Stimulated activated CD8-positive, alpha-beta memory T cell treated with anti-CD3 and anti-CD28 coated beads, Interleukin-7, amount 100 ng/mL, for 48 hours (primary cell): Measurements from ENCODE around the gene NHEJ1.

Source experiments
- DNase-seq, 2 donors: peaks; one replicate each; pipeline ENCODE4 v3.0.0-alpha.2; 2020; ENCODE audit warnings: low read depth in 1 of 2; ENCODE audit errors: extremely low read depth in 1 of 2

NHEJ1 gene

GRCh38 chr2:219183151-219183772 lies 22.6 kb upstream of the NHEJ1 start:
- no peak for DNase-seq

GRCh38 chr2:219182331-219183150 lies 21.9 kb upstream of the NHEJ1 start:
- DNase-seq = no peak

DNA sequence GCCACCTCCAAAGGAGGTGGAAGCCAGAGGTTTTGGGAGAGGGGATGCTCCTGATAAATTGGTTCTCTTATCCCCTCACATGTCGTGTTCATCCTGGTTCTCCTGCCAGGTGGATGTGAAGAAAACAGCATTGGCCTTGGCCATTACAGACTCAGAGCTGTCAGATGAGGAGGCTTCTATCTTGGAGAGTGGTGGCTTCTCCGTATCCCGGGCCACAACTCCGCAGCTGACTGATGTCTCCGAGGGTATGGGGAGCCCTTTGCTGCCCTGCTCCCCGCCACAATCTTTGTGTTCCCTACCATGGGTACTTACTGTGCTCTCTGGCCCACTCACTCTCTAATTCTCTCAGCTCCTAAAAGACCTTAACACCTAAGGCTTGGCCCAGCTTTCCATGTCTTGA lies 20.9 kb upstream of the NHEJ1 start:
- no peak for DNase-seq

DNA sequence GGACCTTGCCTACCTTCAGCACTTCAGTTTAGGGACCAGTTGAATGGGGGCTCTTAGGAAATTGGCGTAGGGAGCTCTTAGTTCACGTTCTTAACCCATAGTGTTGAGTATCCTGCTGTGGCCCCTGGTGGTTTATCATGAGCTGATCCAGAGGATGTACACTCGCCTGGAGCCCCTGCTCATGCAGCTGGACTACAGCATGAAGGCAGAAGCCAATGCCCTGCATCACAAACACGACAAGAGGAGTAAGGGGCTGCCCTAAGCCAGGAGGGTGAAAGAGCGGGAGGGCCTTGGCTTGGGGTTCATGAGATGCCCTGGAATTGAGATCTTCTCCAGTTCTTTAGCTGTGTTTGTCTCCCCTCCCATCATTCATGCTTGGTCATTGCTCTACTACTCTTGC lies 20.3 kb upstream of the NHEJ1 start:
- DNase-seq = no peak

GRCh38 chr2:219179601-219180465 lies 19.2 kb upstream of the NHEJ1 start:
- no peak for DNase-seq

GRCh38 chr2:219178377-219179175 lies 18.0 kb upstream of the NHEJ1 start:
- DNase-seq = no peak

GRCh38 chr2:219177552-219178376 lies 17.1 kb upstream of the NHEJ1 start, which contains the start of gene RETREG2:
Gene RETREG2 (plus strand): TSS chr2:219178275. CDS start chr2:219178353, 78 bp downstream.
- peak in 1 of 2 donors; percentile 61 for DNase-seq

GRCh38 chr2:219176818-219177551 lies 16.4 kb upstream of the NHEJ1 start, which contains the start of gene CNPPD1:
Gene CNPPD1 (minus strand): TSS chr2:219176925. CDS start chr2:219176828, 97 bp downstream.
- DNase-seq = peak; percentile 78 to 81

GRCh38 chr2:219175928-219176817 lies 15.6 kb upstream of the NHEJ1 start:
- DNase-seq = no peak

- DNase-seq = no peak
Observed at GRCh38 chr2:219175486-219175885, 14.9 kb upstream of the NHEJ1 start.

- DNase-seq = no peak
Observed at GRCh38 chr2:219174801-219175200, 14.2 kb upstream of the NHEJ1 start.

GRCh38 chr2:219174146-219174545 lies 13.5 kb upstream of the NHEJ1 start:
- DNase-seq = no peak

DNA sequence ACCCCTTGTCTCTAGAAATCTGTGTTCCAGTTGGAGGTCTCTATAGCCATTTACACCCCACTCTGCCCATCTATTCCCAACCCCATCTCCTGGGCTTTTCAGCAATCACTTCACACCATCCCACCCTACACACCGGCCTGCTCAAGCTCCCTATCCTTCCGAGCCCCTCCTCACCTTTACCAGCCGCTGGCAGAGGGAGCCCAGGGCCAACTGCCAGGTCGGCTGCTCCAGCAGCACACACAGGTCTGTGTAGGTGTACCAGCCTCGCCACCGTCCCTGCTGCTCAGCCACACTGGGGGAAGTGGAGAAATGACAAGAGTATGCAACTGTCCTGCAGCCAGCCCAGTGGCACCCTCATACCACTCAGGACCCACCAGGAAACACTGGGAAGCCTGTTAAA lies 12.6 kb upstream of the NHEJ1 start:
- DNase-seq = no peak

GRCh38 chr2:219172231-219173154 lies 11.9 kb upstream of the NHEJ1 start:
- DNase-seq = no peak

DNA sequence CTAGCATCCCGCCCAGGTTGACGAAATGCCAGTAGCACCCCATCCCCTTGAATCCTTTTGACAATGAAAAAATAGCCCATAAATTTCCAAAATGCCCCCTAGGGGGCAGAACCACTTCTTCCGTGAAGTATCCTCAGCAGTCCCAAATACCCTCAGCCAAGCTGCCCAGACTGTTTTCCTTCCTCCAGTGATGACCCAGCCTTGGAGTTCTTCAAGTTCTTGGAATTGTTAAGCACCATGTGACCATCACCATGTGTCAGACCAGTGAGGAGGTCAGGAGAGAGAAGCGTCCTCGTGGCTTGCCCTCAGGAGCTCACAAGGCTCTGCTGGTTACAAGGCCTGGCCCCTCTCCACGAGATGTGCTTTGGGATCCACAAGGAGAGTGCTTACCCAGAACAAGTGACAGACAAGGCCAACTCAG lies 10.6 kb upstream of the NHEJ1 start:
- no peak for DNase-seq

DNA sequence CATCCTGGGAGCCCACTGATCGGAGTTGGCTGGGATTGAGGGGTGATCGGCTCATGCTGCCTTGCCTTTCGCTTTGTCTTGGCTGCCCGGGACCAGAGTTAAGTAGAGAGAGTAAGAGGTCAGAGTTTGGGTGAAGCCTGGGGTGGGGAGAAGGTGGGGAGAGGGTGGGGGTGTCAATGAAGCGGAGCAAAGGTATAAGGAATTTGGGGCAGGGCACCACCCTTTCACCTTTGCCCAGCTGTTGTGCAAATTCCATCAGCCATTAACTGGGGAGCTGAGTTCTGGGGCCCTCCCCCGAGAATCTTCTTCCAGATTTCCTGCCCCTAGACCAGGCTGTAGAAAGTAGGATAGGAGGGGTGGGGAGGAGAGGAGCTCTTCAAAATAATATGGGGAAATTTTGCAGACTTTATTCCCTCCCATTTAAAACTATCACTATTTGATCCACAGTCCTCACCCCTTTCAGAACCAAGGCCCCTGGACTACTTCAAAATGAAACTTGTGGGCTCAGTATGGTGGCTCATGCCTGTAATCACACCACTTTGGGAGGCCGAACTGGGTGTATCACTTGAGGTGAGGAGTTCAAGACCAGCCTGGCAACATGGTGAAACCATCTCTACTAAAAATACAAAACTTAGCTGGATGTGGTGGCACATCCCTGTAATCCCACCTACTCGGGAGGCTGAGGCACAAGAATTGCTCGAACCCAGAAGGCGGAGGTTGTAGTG lies 9.5 kb upstream of the NHEJ1 start, which contains the start of gene SLC23A3:
SLC23A3 (minus strand) TSS at position 100 of the 725 bp plus-strand sequence; CDS start at position 55, 45 bp downstream.
- no peak for DNase-seq
